H1 (cell line): ENCODE results near the gene ZNF536. TPM values are rescaled to one million over a fixed set of nuclear protein-coding genes. Genes with fewer than 3 reads are reported as not detected.
"Not testable (repeated sequence)": the region's sequence is repeated elsewhere in the genome, so short reads cannot be mapped to it uniquely, and the experiment has no call there.

Source experiments
- CTCF ChIA-PET: fragments of 300-600 bp; sonication (Branson Sonifier 250); formaldehyde crosslinking; loops from one replicate; lab custom pipeline; 2021; ENCODE audit not compliant: partially characterized antibody; lab: Charles Lee
- POLR2A ChIA-PET: fragments of 300-600 bp; sonication (Branson Sonifier 250); formaldehyde crosslinking; loops from one replicate; lab custom pipeline; 2021; ENCODE audit warnings: inconsistent platforms; ENCODE audit not compliant: partially characterized antibody; lab: Charles Lee
- DNase-seq, 2 experiments: peaks; one replicate each; pipeline versions ENCODE4 v3.0.0 to v3.0.0-alpha.2; 2010 to 2022; ENCODE audit warnings: low spot score in 2 of 2, low read depth in 1 of 2, mixed read lengths in 1 of 2
- FAIRE-seq: peaks from 2 replicates; lab custom pipeline; 2011; peaks lifted over from hg19 to GRCh38; lab: Jason Lieb, UNC
- H2AFZ ChIP-seq: 2 replicates; pipeline ENCODE4 v1.8.1; 2012; ENCODE audit warnings: low read length, inconsistent platforms
- H2AK5ac ChIP-seq: 2 replicates; pipeline ENCODE4 v1.6.1; 2013; ENCODE audit warnings: low read depth, low read length
- H2BK120ac ChIP-seq: replicated peaks from 2 replicates; pipeline ENCODE3; 2013; ENCODE audit warnings: low read depth, low read length, inconsistent platforms
- H2BK12ac ChIP-seq: 2 replicates; pipeline ENCODE4 v1.6.1; 2013; ENCODE audit warnings: low read depth, low read length
- H2BK15ac ChIP-seq: 2 replicates; pipeline ENCODE4 v1.6.1; 2013; ENCODE audit warnings: low read length
- H2BK20ac ChIP-seq: 2 replicates; pipeline ENCODE4 v1.6.1; 2013; ENCODE audit warnings: low read length
- H2BK5ac ChIP-seq: 2 replicates; pipeline ENCODE4 v1.6.1; 2013; ENCODE audit warnings: low read depth, low read length
- H3K14ac ChIP-seq: 2 replicates; pipeline ENCODE4 v1.6.1; 2013; ENCODE audit warnings: inconsistent platforms; ENCODE audit not compliant: insufficient read length
- H3K18ac ChIP-seq: 2 replicates; pipeline ENCODE4 v1.6.1; 2013; ENCODE audit warnings: low read length; ENCODE audit errors: extremely low read depth
- H3K23ac ChIP-seq: 2 replicates; pipeline ENCODE4 v1.6.1; 2013; ENCODE audit warnings: inconsistent platforms; ENCODE audit not compliant: insufficient read length
- H3K23me2 ChIP-seq: 2 replicates; pipeline ENCODE4 v1.6.1; 2013; ENCODE audit warnings: low read depth, low read length
- H3K27ac ChIP-seq: 2 replicates; pipeline ENCODE4 v1.6.1; 2011; ENCODE audit warnings: low read depth, low read length, inconsistent platforms
- H3K27me3 ChIP-seq, 4 experiments: replicated peaks in 1 of 4; 1 replicate in 1 of 4; 2 replicates in 3 of 4; pipeline versions ENCODE4 v1.6.1 to v1.8.1; 2011 to 2013; ENCODE audit warnings: low read length in 3 of 4, mild to moderate bottlenecking in 3 of 4, inconsistent platforms in 2 of 4, mixed read lengths in 2 of 4, moderate library complexity in 1 of 4; ENCODE audit not compliant: control insufficient read depth in 3 of 4, insufficient read depth in 3 of 4; ENCODE audit errors: extremely low read depth in 1 of 4
- H3K36me3 ChIP-seq, 4 experiments: 2 replicates each; pipeline versions ENCODE4 v1.6.1 to v1.8.1; 2011 to 2013; ENCODE audit warnings: mild to moderate bottlenecking in 4 of 4, low read length in 3 of 4, moderate library complexity in 2 of 4, control low read depth in 1 of 4, inconsistent platforms in 1 of 4; ENCODE audit not compliant: insufficient read depth in 4 of 4, control insufficient read depth in 2 of 4
- H3K4ac ChIP-seq: replicated peaks from 2 replicates; pipeline ENCODE3; 2013; ENCODE audit warnings: low read length, low read depth, mixed read lengths, inconsistent platforms; ENCODE audit not compliant: insufficient read length
- H3K4me1 ChIP-seq, 4 experiments: replicated peaks in 1 of 4; 1 replicate in 1 of 4; 2 replicates in 3 of 4; pipeline versions ENCODE4 v1.6.1 to v1.8.1; 2011 to 2013; ENCODE audit warnings: low read length in 3 of 4, inconsistent platforms in 2 of 4, mixed read lengths in 1 of 4; ENCODE audit not compliant: insufficient read depth in 4 of 4, control insufficient read depth in 3 of 4
- H3K4me2 ChIP-seq, 2 experiments: 2 replicates each; pipeline versions ENCODE4 v1.6.1 to v1.8.1; 2011 to 2013; ENCODE audit warnings: low read depth in 2 of 2, low read length in 2 of 2, control low read depth in 1 of 2, inconsistent platforms in 1 of 2, mild to moderate bottlenecking in 1 of 2; ENCODE audit not compliant: insufficient read depth in 1 of 2
- H3K4me3 ChIP-seq, 4 experiments: fragments of 200-600, 300-600 bp in 1 of 4; sonication (generic), shearing (Covaris generic), sonication (Bioruptor Twin) in 1 of 4; 2 replicates each; pipeline versions ENCODE4 v1.5.1 to v1.8.1; 2011 to 2016; ENCODE audit warnings: low read length in 4 of 4, low read depth in 3 of 4, control low read depth in 2 of 4, inconsistent platforms in 2 of 4, mild to moderate bottlenecking in 2 of 4, mixed read lengths in 1 of 4, moderate library complexity in 1 of 4; ENCODE audit not compliant: insufficient read depth in 2 of 4; ENCODE audit errors: extremely low read depth in 1 of 4
- H3K56ac ChIP-seq: replicated peaks from 2 replicates; pipeline ENCODE3; 2013; ENCODE audit warnings: low read depth, mild to moderate bottlenecking, mixed read lengths, low read length, inconsistent platforms; ENCODE audit not compliant: insufficient read length
- H3K79me1 ChIP-seq: 2 replicates; pipeline ENCODE4 v1.6.1; 2013; ENCODE audit warnings: low read depth, low read length, control low read depth
- H3K79me2 ChIP-seq, 2 experiments: 2 replicates each; pipeline versions ENCODE4 v1.6.1 to v1.8.1; 2012 to 2013; ENCODE audit warnings: low read length in 2 of 2, mild to moderate bottlenecking in 2 of 2, inconsistent platforms in 1 of 2; ENCODE audit not compliant: insufficient read depth in 2 of 2, control insufficient read depth in 1 of 2
- H3K9ac ChIP-seq, 4 experiments: replicated peaks in 1 of 4; 1 replicate in 1 of 4; 2 replicates in 3 of 4; pipeline versions ENCODE4 v1.6.1 to v1.8.1; 2011 to 2013; ENCODE audit warnings: low read depth in 3 of 4, low read length in 3 of 4, control low read depth in 2 of 4, mild to moderate bottlenecking in 2 of 4, moderate library complexity in 2 of 4, inconsistent platforms in 1 of 4; ENCODE audit errors: extremely low read depth in 1 of 4
- H3K9me3 ChIP-seq, 2 experiments: 2 replicates each; pipeline versions ENCODE4 v1.6.1 to v1.8.1; 2012 to 2013; ENCODE audit warnings: mild to moderate bottlenecking in 2 of 2, moderate library complexity in 2 of 2, control low read depth in 1 of 2, inconsistent platforms in 1 of 2, low read depth in 1 of 2, low read length in 1 of 2, mixed read lengths in 1 of 2; ENCODE audit not compliant: insufficient read depth in 2 of 2
- H4K20me1 ChIP-seq, 2 experiments: replicated peaks in 1 of 2; 2 replicates each; pipeline versions ENCODE3 to v1.8.1; 2011 to 2013; ENCODE audit warnings: inconsistent platforms in 2 of 2, low read length in 2 of 2, mild to moderate bottlenecking in 1 of 2; ENCODE audit not compliant: insufficient read depth in 2 of 2, control insufficient read depth in 1 of 2
- H4K5ac ChIP-seq: 2 replicates; pipeline ENCODE4 v1.6.1; 2013; ENCODE audit warnings: low read length, low read depth, mixed read lengths, inconsistent platforms; ENCODE audit not compliant: insufficient read length
- H4K8ac ChIP-seq: 2 replicates; pipeline ENCODE4 v1.8.0; 2013; ENCODE audit warnings: mild to moderate bottlenecking, moderate library complexity, low read length, inconsistent platforms; ENCODE audit not compliant: insufficient read depth; ENCODE audit errors: extremely low read depth
- H4K91ac ChIP-seq: replicated peaks from 2 replicates; pipeline ENCODE3; 2013; ENCODE audit warnings: low read length, mixed read lengths, inconsistent platforms; ENCODE audit not compliant: insufficient read length
- WGBS, 2 experiments: shearing (Covaris generic) in 1 of 2; methylation state at CpG; one replicate each; pipeline versions ENCODE4 v1.1.6 to v1.1.7; 2013 to 2015; ENCODE audit warnings: low lambda C conversion rate in 2 of 2, mixed read lengths in 2 of 2, inconsistent platforms in 1 of 2, low coverage in 1 of 2, missing lambda C conversion rate in 1 of 2; ENCODE audit not compliant: insufficient replicate concordance in 2 of 2, insufficient coverage in 1 of 2, insufficient read length in 1 of 2; ENCODE audit errors: extremely low coverage in 1 of 2, missing lambda C conversion rate in 1 of 2; 5-methylcytosine and 5-hydroxymethylcytosine counted together
- polyA plus RNA-seq, 7 experiments: library from polyadenylated mRNA; depleted of rRNA in 3 of 7; stranded (reverse) in 5 of 7; unstranded in 2 of 7; fragments of >200 nt in 5 of 7; fragments of 200-250 nt in 2 of 7; gene quantifications; 1 replicate in 5 of 7; 2 replicates in 1 of 7; 4 replicates in 1 of 7; pipeline versions ENCODE4 v1.2.1 to v1.2.3, GENCODE V29; 2011 to 2013; ENCODE audit warnings: missing spikeins in 2 of 7, mixed read lengths in 2 of 7
- total RNA-seq: library from RNA; stranded (reverse); fragmentation: NEBNext Ultra II Directional; extraction: Animal tissue kit (Norgen Biotek cat#: 25700); gene quantifications from 2 replicates; pipeline ENCODE4 v1.2.1, GENCODE V29; 2021

The ZNF536 gene
- total and polyA plus RNA-seq, 2 of the 8 experiments (the other 6 are each of a cell fraction or from before 2014, with no cell fraction given) = 0.09 to 0.11 TPM

DNA sequence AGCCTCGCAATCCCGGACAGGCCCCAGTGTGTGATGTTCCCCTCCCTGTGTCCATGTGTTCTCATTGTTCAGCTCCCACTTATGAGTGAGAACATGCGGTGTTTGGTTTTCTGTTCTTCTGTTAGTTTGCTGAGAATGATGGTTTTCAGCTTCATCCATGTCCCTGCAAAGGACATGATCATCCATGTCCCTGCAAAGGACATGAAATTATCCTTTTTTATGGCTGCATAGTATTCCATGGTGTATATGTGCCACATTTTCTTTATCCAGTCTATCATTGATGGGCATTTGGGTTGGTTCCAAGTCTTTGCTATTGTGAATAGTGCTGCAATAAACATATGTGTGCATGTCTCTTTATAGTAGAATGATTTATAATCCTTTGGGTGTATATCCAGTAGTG is 26.4 kb downstream of the ZNF536 start:
- H3K23me2 ChIP-seq, H3K4me3 ChIP-seq, H3K79me1 ChIP-seq, H3K4me2 ChIP-seq, H2AK5ac ChIP-seq, H3K79me2 ChIP-seq, H2BK12ac ChIP-seq, H4K20me1 ChIP-seq, H3K9ac ChIP-seq, FAIRE-seq, H2BK5ac ChIP-seq, H4K8ac ChIP-seq, H4K91ac ChIP-seq, H3K14ac ChIP-seq, H3K4me1 ChIP-seq, H4K5ac ChIP-seq, H2BK20ac ChIP-seq, H3K36me3 ChIP-seq, H3K56ac ChIP-seq, H3K27ac ChIP-seq, H3K23ac ChIP-seq, H2BK120ac ChIP-seq, H3K4ac ChIP-seq, DNase-seq, H2BK15ac ChIP-seq, POLR2A ChIA-PET, H3K18ac ChIP-seq, H3K9me3 ChIP-seq, H3K27me3 ChIP-seq, H2AFZ ChIP-seq: not testable (repeated sequence)
- 89% methylated on average over 3 of the region's 3 CpGs; no CpG with 5 or more reads in 1 of the 2 experiments for WGBS, 2 experiments
- CTCF ChIA-PET = interaction anchor here (0.6 kb wide), 1 partner anchor 673 kb away, joined by 3 read pairs; no protein-coding TSS in a partner anchor
